Ishikawa (cell line): ENCODE measurements around the gene FMNL2.

ENCODE experiments used
- CEBPB ChIP-seq: IDR thresholded peaks from 2 replicates; pipeline ENCODE4 v1.6.1; 2012
- CREB1 ChIP-seq: IDR thresholded peaks from 2 replicates; pipeline ENCODE4 v1.6.1; 2012; ENCODE audit warnings: low read depth
- EGR1 ChIP-seq: IDR thresholded peaks from 2 replicates; pipeline ENCODE4 v1.6.1; 2012
- EP300 ChIP-seq: IDR thresholded peaks from 2 replicates; pipeline ENCODE4 v1.6.1; 2012; ENCODE audit warnings: borderline replicate concordance
- FOXM1 ChIP-seq: IDR thresholded peaks from 2 replicates; pipeline ENCODE4 v1.6.1; 2012; ENCODE audit warnings: low read depth, borderline replicate concordance
- MAX ChIP-seq: IDR thresholded peaks from 2 replicates; pipeline ENCODE4 v1.6.1; 2012
- NFIC ChIP-seq: IDR thresholded peaks from 2 replicates; pipeline ENCODE4 v1.6.1; 2012
- RAD21 ChIP-seq: IDR thresholded peaks from 2 replicates; pipeline ENCODE4 v1.6.1; 2012; ENCODE audit warnings: low read depth
- TAF1 ChIP-seq: IDR thresholded peaks from 2 replicates; pipeline ENCODE4 v1.6.1; 2012; ENCODE audit warnings: low read depth, mild to moderate bottlenecking
- TCF12 ChIP-seq: IDR thresholded peaks from 2 replicates; pipeline ENCODE4 v1.6.1; 2012; ENCODE audit warnings: low read depth
- TEAD4 ChIP-seq: IDR thresholded peaks from 2 replicates; pipeline ENCODE4 v1.6.1; 2012
- USF1 ChIP-seq: IDR thresholded peaks from 2 replicates; pipeline ENCODE4 v1.6.1; 2012
- YY1 ChIP-seq: IDR thresholded peaks from 2 replicates; pipeline ENCODE4 v1.6.1; 2012; ENCODE audit warnings: low read depth
- ZBTB7A ChIP-seq: IDR thresholded peaks from 2 replicates; pipeline ENCODE4 v1.6.1; 2012; ENCODE audit warnings: low read depth
- TF ChIP-seq, protein P1 (sequence below): IDR thresholded peaks from 2 replicates; pipeline ENCODE4 v1.6.1; 2012; ENCODE audit warnings: low read depth, mild to moderate bottlenecking

The FMNL2 gene

GRCh38 chr2:152420936-152421335 lies 86.0 kb downstream of the FMNL2 start:
- TF ChIP-seq TCF12 (no peak), FOXM1 (no peak), MAX (no peak), USF1 (no peak), NFIC (no peak), TEAD4 (no peak)

DNA sequence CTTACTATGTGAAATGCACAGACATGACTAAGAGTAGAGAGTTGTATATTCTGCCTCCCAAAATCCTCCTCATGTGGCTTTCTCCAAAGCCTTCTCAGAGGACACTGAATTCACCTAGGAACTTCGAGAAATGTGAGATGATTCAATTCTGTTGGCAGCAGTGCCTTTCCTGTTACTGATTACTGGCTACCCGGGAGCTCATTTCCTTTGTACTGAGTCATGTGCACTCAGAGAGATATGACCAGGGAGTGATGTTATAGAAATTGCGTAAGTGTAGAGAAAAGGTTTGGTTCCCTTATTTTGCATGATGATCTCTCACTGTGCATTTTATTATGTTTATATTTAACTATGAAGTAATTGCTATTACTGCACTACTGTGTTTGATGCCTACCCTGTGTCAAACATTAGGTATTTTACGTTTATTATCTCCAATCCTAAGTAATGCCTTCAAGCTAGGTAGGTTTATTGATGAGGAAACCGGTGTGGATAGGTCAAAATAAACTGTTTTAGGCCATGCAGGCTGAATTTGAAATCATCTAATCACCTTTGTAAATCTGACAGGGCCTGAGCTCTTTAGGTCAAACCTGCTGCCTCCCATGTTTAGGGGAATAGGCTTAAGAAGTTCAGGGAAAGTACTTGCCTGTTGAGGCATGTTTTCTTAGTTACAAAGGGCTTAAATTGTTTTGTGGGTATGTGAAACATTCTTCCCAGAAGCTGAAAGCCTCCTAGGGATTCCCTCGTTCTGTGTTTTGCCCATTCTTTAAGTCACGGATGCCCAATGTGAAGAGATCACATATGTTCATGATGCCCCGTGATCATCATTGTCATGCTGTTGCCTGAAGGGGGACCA lies 86.8 kb downstream of the FMNL2 start:
- TF ChIP-seq TEAD4 (no peak), NFIC (peak; percentile 32; the same call in 1 of the 2 replicates), TCF12 (no peak), EGR1 (no peak), CEBPB (peak; percentile 91), FOXM1 (no peak), RAD21 (no peak)

GRCh38 chr2:152423684-152424083 lies 88.7 kb downstream of the FMNL2 start:
- TF ChIP-seq TCF12 (no peak), EGR1 (no peak), USF1 (no peak), ZBTB7A (no peak), FOXM1 (no peak), RAD21 (no peak), CREB1 (no peak), CEBPB (no peak), MAX (no peak), EP300 (no peak), NFIC (no peak)

- TF ChIP-seq NFIC (no peak), TCF12 (no peak)
Measured at GRCh38 chr2:152425765-152426727, 91.1 kb downstream of the FMNL2 start.

GRCh38 chr2:152426801-152427200 lies 91.8 kb downstream of the FMNL2 start:
- TF ChIP-seq EP300 (no peak), YY1 (no peak), USF1 (no peak), TCF12 (no peak), ZBTB7A (no peak)
- TF ChIP-seq, protein P1, sequence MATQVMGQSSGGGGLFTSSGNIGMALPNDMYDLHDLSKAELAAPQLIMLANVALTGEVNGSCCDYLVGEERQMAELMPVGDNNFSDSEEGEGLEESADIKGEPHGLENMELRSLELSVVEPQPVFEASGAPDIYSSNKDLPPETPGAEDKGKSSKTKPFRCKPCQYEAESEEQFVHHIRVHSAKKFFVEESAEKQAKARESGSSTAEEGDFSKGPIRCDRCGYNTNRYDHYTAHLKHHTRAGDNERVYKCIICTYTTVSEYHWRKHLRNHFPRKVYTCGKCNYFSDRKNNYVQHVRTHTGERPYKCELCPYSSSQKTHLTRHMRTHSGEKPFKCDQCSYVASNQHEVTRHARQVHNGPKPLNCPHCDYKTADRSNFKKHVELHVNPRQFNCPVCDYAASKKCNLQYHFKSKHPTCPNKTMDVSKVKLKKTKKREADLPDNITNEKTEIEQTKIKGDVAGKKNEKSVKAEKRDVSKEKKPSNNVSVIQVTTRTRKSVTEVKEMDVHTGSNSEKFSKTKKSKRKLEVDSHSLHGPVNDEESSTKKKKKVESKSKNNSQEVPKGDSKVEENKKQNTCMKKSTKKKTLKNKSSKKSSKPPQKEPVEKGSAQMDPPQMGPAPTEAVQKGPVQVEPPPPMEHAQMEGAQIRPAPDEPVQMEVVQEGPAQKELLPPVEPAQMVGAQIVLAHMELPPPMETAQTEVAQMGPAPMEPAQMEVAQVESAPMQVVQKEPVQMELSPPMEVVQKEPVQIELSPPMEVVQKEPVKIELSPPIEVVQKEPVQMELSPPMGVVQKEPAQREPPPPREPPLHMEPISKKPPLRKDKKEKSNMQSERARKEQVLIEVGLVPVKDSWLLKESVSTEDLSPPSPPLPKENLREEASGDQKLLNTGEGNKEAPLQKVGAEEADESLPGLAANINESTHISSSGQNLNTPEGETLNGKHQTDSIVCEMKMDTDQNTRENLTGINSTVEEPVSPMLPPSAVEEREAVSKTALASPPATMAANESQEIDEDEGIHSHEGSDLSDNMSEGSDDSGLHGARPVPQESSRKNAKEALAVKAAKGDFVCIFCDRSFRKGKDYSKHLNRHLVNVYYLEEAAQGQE = no peak

DNA sequence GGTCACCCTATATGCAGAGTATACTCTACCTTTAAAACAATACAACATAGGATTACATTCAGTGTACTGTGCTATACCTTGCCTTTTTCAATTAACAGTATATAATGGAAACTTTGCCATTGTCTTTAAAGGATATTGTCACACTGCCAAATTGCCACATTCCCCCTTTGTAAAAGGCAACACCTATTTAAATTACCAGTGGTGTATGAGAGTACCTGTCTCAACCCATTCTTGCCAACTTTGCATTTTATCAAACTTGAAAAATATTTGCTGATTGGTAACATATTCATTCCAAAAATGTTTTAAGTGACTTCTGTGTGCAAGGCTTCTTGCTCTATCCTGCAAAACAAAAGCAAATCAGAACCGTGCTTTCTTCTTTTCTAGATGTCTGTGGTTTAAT lies 92.9 kb downstream of the FMNL2 start:
- TF ChIP-seq TAF1 (no peak), NFIC (peak; percentile 46)

DNA sequence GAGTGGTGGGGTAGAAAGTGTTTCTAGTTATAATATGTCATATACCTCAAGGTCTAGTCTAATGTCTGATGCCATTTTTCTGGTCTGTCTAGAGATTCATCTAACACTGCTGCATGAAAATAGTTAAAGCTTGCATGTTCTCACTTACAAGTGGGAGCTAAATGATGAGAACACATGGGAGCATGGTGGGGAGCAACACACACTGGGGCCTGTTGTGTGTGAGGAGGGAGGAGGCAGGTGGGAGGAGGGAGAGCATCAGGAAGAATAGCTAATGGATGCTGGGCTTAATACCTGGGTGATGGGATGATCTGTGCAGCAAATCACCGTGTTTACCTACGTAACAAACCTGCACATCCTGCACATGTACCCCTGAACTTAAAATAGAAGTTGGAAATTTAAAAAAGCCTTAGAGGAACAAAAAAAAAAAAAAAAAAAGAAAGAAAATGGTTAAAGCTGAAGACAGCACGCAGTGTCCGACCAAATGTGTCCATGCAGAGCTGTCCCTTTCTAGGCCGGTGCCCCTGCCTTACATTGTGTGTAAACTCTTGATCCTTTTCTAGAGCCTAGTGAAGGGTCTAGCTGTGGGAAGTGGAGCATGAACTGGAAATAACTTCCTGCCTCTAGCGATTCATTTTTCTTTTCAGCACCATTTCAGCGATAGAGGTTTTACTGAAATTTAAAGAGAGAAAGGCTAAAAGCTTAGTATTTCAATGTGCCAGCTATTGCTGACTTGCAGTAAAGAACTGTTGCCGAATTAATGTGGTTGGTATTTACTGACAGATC lies 94.0 kb downstream of the FMNL2 start:
- TF ChIP-seq YY1 (no peak), USF1 (no peak), EGR1 (no peak), CEBPB (no peak), RAD21 (no peak), TCF12 (no peak), CREB1 (no peak), TEAD4 (no peak), ZBTB7A (no peak), MAX (no peak), FOXM1 (no peak), EP300 (no peak), TAF1 (no peak)
- TF ChIP-seq, protein P1 = no peak
